Measurements from ENCODE around the gene CEBPB.

The CEBPB gene

DNA sequence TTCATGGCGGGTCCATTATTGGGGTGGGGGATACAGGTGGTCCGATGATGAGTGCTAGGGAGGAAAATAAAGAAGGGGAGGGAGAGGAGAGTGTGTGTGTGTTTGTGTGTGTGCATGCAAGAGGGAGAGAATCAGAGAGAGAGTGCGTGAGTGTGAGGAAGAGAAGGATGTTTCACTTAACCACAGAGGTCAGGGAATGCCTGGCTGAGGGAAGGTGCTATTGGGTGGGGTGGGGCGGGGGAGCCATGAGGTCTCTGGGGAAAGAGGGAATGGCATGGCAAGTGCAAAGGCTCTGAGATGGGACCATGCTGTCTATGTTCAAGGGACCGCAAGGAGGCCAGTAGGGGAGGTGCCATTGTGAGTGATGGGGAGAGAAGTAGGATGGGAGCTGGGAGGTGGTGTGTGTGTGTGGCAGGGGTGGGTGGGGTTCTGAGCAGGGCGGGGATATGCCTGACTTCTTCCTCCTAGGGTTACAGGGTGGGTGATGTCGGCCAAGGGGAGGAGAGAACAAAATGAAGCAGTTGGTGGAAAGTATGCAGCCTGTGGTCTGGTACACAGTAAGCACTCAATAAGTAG, 23.0 kb downstream of the CEBPB start:
- no peak for DNase-seq (ENCODE audit: low read depth, low spot score)

- DNase-seq (ENCODE audit: low read depth, low spot score) = no peak
These were observed 23.8 kb downstream of the CEBPB start for GRCh38 chr20:50214226-50215024.

DNA sequence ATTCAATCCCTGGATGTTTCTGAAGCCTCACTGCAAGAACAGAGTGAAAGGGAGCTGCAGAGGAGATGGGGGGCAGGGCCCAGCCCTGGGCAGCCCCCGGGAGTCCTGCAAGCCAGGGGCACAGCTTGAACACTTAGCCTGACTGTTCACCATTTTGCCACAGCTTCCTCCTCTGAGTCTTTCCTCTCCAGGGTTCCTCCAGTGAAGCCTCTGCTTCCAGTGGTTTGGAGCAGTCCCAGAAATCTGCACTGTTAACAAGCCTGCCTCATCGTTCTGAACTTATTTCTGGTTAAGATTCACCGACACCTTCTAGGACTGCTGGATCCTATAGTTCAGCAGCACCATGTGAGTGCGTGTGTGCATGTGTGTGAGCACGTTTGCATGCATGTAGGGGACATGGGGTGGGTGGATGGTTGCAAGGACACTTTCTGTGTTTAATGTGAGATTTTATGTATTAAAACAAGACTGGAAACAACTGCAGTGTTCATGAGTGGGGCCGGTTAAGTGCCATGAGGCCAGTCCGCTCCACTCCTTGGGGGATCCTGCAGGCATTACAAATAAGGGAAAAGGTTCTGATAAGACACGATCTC, 24.6 kb downstream of the CEBPB start:
- DNase-seq (ENCODE audit: low read depth, low spot score) = no peak

DNA sequence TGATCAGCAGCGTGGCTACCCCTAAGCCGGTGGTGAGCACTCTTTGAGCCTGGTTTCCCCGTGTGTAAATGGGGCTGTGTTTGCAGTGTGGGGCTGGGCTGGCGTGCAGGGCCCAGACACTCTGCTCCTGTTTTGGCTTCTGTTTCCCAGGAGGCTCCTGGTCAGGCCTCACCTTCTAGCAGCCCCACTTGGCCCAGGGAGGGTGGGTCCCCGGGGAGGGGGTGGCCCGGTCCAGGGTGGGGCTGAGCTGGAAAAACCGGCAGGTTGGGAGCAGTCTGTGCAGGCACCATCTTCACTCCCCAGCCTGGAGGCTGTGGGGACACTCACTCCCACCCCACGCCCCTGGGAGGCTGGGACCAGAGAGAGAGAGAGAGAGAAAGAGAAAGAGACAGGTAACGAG, 25.3 kb downstream of the CEBPB start:
- DNase-seq (ENCODE audit: low read depth, low spot score) = no peak

DNA sequence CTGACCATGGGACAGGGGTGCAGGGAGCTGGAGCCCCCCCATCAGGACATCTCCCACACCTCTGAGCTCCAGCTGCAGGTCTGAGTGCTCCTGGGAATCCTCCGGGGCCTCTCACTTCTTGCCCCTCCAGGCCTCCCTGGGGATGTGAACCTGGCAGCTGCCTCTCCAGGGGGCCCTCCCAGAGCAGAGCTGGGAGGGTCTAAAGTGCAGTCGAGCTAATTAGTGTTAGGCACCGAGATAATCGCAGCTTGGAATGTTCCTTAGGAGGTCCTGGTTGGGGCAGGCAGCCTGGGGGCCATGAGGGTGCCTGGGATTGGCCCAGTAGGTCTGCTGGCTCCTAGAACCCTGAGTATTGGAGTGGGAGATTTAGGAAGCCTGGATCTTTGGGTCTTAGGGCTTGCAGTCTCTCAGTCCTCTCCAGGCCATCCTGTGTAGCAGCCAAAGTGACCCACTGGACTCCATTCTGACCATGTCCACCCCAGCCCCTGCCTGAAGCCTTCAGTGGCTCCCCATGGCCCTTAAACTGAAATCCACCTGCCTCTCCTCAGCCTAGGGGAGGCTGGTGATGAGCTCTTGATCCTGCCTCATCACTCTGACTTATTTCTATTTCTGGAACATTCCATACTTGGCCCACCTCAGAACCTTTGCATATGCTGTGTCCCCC, 26.0 kb downstream of the CEBPB start:
- peak; percentile 89 for DNase-seq (ENCODE audit: low read depth, low spot score)

DNA sequence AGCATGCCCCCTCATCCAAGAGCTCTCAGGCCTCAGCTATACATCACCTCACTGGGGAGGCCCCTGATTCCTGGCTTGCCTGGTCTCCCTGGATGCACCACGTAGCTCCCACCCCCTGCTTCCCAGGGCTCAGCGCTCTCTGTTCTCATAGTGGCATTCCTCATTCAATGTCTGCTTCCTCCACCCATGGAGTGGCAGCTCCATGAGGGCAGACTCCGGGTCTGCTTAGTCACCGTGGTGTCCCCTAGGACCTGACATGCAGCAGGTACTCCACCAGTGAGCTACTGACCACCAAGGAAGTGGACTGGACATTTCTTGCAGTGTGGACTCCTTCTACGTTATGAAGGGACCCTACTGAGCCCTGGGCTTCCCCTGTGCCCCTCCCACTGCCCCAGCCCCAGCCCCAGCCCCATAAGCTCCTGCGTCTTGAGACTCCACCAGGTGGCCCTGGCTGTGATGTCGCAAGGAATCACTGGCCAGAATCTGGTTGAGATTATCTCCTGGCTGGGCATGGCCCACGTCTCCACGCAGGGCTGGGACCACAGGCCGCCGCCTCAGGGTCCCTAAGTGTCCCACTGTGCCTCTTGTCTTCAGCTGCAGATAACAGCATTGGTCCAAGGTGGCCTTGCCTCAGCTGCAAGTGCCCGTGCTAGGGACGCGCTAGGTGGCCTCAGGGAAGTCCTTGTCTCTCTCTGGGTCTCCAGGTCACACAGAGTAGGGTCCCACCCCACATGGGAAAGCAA, 26.7 kb downstream of the CEBPB start:
- DNase-seq (ENCODE audit: low read depth, low spot score) = no peak

- DNase-seq (ENCODE audit: low read depth, low spot score) = peak; percentile 38
These were observed 28.4 kb downstream of the CEBPB start for GRCh38 chr20:50218987-50219435.

DNA sequence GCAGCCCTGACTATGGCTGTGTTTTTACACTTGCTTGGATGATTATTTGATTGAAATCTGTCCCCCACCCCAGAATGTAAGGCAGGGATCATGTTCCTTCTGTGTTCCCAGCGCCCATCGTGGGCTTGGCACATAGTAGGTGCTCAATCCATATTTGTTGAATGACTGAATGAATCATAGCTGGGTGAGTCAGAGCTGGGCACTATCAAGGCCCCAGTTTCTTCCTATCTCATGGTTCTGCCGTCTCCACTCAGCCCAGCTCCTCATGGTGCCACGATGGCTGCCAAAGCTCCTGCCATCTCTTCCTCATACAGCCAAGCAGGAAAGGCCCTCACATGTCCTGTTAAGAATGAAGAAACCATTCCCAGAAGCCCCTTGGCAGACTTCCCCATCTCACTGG, 29.0 kb downstream of the CEBPB start:
- no peak for DNase-seq (ENCODE audit: low read depth, low spot score)

- no peak for DNase-seq (ENCODE audit: low read depth, low spot score)
These were observed 29.7 kb downstream of the CEBPB start for GRCh38 chr20:50220093-50220893.

- DNase-seq (ENCODE audit: low read depth, low spot score) = no peak
These were observed 30.3 kb downstream of the CEBPB start for GRCh38 chr20:50220894-50221365.

DNA sequence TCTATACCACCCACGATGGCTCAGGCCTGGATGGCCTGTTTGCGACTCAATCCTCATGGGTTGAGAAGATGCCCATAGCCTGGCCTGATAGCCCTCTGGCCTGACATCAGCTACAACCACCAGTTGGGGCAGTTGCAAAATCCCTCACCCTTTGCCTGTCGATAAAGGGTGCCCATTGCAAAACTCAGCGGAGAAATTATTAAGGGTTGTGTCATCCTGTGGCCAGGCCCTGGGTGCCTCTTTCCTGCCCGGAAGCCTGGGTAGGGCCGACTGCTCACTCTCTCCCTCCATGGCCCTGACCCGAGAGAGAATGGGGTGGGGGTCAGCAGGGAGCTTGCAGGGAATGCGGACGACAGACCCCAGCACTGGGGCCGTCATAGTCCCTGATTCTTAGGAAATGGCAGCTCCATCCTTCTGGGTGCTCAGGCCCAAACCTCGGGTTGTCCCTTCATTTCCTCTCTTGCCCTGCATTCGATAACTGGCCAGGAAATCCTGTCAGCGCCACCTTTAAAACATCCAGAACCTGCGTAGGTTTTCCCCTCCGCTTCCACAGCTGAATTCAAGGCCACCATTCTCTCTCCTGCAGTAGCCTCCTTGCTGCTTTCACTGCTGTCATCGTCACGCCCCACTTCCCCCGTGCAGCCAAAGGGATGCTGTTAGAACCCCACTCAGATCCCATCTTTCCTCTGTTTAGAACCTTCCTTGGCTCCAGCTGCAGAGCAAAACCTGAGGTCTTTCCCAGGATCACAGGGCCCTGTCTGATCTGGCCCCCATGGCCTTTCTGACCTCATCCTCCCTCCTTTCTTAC, 31.1 kb downstream of the CEBPB start:
- DNase-seq (ENCODE audit: low read depth, low spot score) = no peak

DNA sequence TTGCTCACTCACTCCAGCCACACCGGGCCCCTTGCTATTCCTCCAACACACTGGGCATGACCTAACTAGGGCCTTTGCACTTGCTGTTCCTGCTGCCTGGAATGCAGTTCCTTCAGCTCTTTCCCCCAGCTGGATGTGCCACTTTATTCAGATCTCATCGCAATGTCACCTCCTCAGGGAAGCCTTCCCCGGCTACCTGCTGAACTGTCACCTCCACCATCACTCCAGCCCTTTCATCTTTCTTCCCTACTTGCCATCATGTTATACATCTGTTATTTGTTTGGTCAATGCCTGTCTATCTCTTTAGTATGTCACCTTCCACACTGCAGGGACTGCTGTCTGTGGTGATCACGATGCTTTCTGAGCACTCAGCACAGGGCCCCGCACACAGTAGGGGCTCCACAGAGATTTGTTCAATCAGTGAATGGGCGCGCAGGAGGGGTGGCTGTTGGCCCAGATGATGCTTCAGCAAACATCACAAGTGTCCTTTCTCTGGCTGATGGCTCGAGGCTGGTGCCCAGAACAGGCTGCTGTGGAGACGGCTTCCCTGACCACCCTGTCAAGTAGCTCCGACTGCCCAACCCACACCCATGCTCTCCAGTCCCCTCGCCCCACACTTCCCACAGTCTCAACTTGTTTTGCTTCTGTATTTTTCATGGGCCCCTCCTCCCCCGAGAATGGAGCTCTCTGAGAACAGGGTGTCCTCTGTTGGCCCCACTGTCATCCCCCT, 31.8 kb downstream of the CEBPB start:
- no peak for DNase-seq (ENCODE audit: low read depth, low spot score)

- no peak for DNase-seq (ENCODE audit: low read depth, low spot score)
These were observed 32.7 kb downstream of the CEBPB start for GRCh38 chr20:50223039-50224005.

DNA sequence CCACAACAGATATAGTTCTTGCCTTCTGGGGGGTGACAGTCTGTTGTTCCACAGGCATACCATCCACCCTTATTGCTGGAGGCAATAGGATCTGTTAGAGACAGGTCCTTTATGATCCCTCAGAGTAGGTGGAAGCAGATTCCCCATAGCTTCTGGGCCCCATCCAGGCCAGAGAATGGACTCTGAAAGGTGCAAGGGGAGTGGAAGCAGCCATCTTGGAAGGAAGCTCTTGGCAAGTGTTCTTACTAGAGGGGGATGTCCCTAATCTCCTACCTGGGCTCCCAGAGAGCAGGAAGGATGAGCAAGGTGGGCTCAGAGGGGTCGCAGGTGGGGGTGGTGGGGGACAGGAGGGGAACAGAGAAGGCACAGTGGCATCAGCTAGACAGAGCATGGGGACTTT, 33.4 kb downstream of the CEBPB start:
- no peak for DNase-seq (ENCODE audit: low read depth, low spot score)

DNA sequence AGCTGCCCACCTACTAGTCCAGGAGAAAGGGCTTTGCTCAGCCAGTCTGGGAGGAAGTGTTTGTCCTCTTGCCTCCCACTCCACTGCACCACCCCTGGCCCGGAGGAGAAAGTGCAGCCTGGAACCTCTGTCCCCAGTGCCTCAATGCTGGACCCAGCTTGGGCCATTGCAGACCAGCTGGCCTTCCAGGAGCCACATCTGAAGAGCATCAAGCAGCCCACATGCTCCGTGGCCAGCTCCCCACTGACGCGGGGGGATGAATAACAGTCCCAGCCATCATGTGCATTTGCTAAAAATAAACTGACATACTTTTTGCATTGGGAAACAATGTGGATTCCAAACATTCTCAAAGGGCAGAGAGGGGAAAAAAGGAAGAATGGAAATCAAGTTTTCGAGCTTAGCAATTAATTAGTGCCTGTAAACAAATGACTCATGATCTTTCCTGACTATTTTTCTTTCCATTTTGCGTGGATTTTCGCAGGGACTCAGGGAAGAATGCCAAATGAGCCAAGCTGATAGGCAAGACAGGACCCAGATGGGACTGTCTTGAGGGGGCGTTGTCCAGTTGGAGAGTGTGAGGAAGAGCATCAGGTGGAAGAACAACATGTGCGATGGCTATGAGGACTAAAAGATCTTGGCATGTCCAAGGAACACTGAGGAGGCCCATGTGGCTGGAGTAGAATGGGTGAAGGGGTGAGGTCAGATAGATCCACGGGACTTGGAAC, 34.1 kb downstream of the CEBPB start:
- no peak for DNase-seq (ENCODE audit: low read depth, low spot score)

- DNase-seq (ENCODE audit: low read depth, low spot score) = no peak
These were observed 35.7 kb downstream of the CEBPB start for GRCh38 chr20:50226093-50226974.
